ENCODE measurements around the gene LAG3.

DNA sequence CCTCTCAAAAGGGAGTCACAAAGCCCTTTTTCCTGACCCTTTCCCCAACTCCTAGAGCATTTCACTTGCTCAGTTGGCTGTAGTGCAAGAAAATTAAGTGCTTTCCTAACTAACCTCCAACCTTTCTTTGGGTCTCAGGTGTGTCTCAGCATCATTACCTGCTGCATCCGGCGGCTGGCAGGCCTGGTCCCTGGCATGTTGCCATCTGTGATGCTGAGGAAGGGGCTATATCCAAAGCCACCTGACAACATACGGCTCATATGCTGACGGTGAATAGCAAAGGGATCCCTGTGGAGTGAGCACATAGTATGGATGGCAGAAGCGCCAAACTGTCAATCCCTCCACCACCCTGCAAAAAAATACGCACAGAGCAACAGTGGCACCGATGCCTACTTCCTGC, 20.6 kb upstream of the LAG3 start:
- TF ChIP-seq, protein P1, sequence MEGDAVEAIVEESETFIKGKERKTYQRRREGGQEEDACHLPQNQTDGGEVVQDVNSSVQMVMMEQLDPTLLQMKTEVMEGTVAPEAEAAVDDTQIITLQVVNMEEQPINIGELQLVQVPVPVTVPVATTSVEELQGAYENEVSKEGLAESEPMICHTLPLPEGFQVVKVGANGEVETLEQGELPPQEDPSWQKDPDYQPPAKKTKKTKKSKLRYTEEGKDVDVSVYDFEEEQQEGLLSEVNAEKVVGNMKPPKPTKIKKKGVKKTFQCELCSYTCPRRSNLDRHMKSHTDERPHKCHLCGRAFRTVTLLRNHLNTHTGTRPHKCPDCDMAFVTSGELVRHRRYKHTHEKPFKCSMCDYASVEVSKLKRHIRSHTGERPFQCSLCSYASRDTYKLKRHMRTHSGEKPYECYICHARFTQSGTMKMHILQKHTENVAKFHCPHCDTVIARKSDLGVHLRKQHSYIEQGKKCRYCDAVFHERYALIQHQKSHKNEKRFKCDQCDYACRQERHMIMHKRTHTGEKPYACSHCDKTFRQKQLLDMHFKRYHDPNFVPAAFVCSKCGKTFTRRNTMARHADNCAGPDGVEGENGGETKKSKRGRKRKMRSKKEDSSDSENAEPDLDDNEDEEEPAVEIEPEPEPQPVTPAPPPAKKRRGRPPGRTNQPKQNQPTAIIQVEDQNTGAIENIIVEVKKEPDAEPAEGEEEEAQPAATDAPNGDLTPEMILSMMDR (conservative IDR thresholded peaks at IDR 0.05; ENCODE audit: low read length): no peak
- TF ChIP-seq EZH2phosphoT487 (IDR thresholded peaks at IDR 0.05; ENCODE audit: borderline replicate concordance): no peak

Measured in Loucy (cell line).